CD4-positive, alpha-beta T cell treated with Interleukin-2 at 100 ng/mL for 4 hours (primary cell): ENCODE data around the gene ARHGAP15.

Source experiments
- DNase-seq: peaks from one replicate; pipeline ENCODE4 v3.0.0-alpha.2; 2020; ENCODE audit warnings: low spot score

ARHGAP15 gene

GRCh38 chr2:143632751-143633374, 503.6 kb downstream of the ARHGAP15 start:
- DNase-seq: no peak

- no peak for DNase-seq
These were observed 504.2 kb downstream of the ARHGAP15 start for GRCh38 chr2:143633419-143633818.

- DNase-seq: no peak
These were observed 506.1 kb downstream of the ARHGAP15 start for GRCh38 chr2:143635302-143635701.

- DNase-seq: no peak
These were observed 506.7 kb downstream of the ARHGAP15 start for GRCh38 chr2:143635936-143636335.

GRCh38 chr2:143640826-143641225, 511.6 kb downstream of the ARHGAP15 start:
- no peak for DNase-seq

GRCh38 chr2:143645921-143646645, 516.9 kb downstream of the ARHGAP15 start:
- no peak for DNase-seq

- no peak for DNase-seq
These were observed 520.1 kb downstream of the ARHGAP15 start for GRCh38 chr2:143649226-143649740.

- DNase-seq: no peak
These were observed 523.5 kb downstream of the ARHGAP15 start for GRCh38 chr2:143652692-143653091.

GRCh38 chr2:143668234-143668633, 539.0 kb downstream of the ARHGAP15 start:
- no peak for DNase-seq

GRCh38 chr2:143674051-143674450, 544.8 kb downstream of the ARHGAP15 start:
- DNase-seq: no peak

- no peak for DNase-seq
These were observed 545.8 kb downstream of the ARHGAP15 start for GRCh38 chr2:143675021-143675420.

GRCh38 chr2:143679617-143680016, 550.4 kb downstream of the ARHGAP15 start:
- no peak for DNase-seq

GRCh38 chr2:143680885-143681405, 551.7 kb downstream of the ARHGAP15 start:
- no peak for DNase-seq

- DNase-seq: no peak
These were observed 553.3 kb downstream of the ARHGAP15 start for GRCh38 chr2:143682436-143683055.

GRCh38 chr2:143683977-143684376, 554.8 kb downstream of the ARHGAP15 start:
- no peak for DNase-seq

GRCh38 chr2:143684551-143685320, 555.5 kb downstream of the ARHGAP15 start:
- no peak for DNase-seq

GRCh38 chr2:143685421-143686078, 556.3 kb downstream of the ARHGAP15 start:
- DNase-seq: no peak

GRCh38 chr2:143686585-143687164, 557.5 kb downstream of the ARHGAP15 start:
- DNase-seq: peak; percentile 43

GRCh38 chr2:143688248-143688647, 559.0 kb downstream of the ARHGAP15 start:
- no peak for DNase-seq

GRCh38 chr2:143688815-143689214, 559.6 kb downstream of the ARHGAP15 start:
- DNase-seq: no peak

- DNase-seq: no peak
These were observed 560.3 kb downstream of the ARHGAP15 start for GRCh38 chr2:143689541-143689940.
